B cell (primary cell): ENCODE results near the gene CYP3A4. TPM values are rescaled to one million over a fixed set of nuclear protein-coding genes. Genes with fewer than 3 reads are reported as not detected.

Experiments used
- ATAC-seq: fragments of 200-7000 bp; cut with Tn5 transposase; one replicate; pipeline ENCODE4 v1.10.0; 2021; ENCODE audit warnings: low read depth, mild to moderate bottlenecking, moderate number of reproducible peaks, moderate library complexity
- CTCF ChIA-PET: fragments of 350-600 bp; sonication (Branson Sonifier 250); formaldehyde crosslinking; loops from one replicate; lab custom pipeline; 2021; ENCODE audit warnings: antibody characterized with exemption, inconsistent platforms; lab: Charles Lee
- POLR2A ChIA-PET: fragments of 350-600 bp; sonication (Branson Sonifier 250); formaldehyde crosslinking; loops from one replicate; lab custom pipeline; 2021; ENCODE audit warnings: antibody characterized with exemption; lab: Charles Lee
- DNase-seq: peaks from one replicate; pipeline ENCODE4 v3.0.0; 2013
- H2AFZ ChIP-seq: 2 replicates; pipeline ENCODE4 v1.6.1; 2012; ENCODE audit warnings: mild to moderate bottlenecking, low read depth, low read length; ENCODE audit not compliant: insufficient read depth, poor library complexity, severe bottlenecking
- H3K27ac ChIP-seq, 2 donors: 1 replicate in 1 of 2; 2 replicates in 1 of 2; pipeline ENCODE4 v1.5.1; 2012 to 2013; ENCODE audit warnings: low read length in 2 of 2, mild to moderate bottlenecking in 2 of 2, moderate library complexity in 1 of 2
- H3K27me3 ChIP-seq, 4 experiments: fragments of 200-600 bp in 1 of 4; sonication (generic) in 1 of 4; replicated peaks in 1 of 4; 1 replicate in 2 of 4; 2 replicates in 2 of 4; pipeline versions ENCODE4 v1.6.1 to v1.7.0; 2013 to 2016; ENCODE audit warnings: low read length in 3 of 4, mild to moderate bottlenecking in 2 of 4, mixed read lengths in 1 of 4, moderate library complexity in 1 of 4; ENCODE audit not compliant: insufficient read depth in 4 of 4, control insufficient read depth in 3 of 4; ENCODE audit errors: control extremely low read depth in 1 of 4
- H3K36me3 ChIP-seq, 2 experiments: replicated peaks in 1 of 2; 1 replicate in 1 of 2; 2 replicates in 1 of 2; pipeline versions ENCODE4 v1.6.1 to v1.7.1; 2013; ENCODE audit warnings: low read length in 1 of 2; ENCODE audit not compliant: insufficient read depth in 2 of 2, control insufficient read depth in 1 of 2; ENCODE audit errors: control extremely low read depth in 1 of 2, extremely low read depth in 1 of 2
- H3K4me1 ChIP-seq, 2 donors: fragments of 200-600 bp in 1 of 2; sonication (generic) in 1 of 2; 1 replicate in 1 of 2; 2 replicates in 1 of 2; pipeline versions ENCODE4 v1.5.1 to v1.6.1; 2013 to 2017; ENCODE audit warnings: low read length in 2 of 2; ENCODE audit not compliant: control insufficient read depth in 2 of 2, insufficient read depth in 2 of 2
- H3K4me2 ChIP-seq: replicated peaks from 2 replicates; pipeline ENCODE3; 2012; ENCODE audit warnings: mild to moderate bottlenecking, low read depth, low read length; ENCODE audit not compliant: poor library complexity, severe bottlenecking
- H3K4me3 ChIP-seq, 5 experiments: fragments of 200-600 bp in 1 of 5; sonication (generic) in 1 of 5; 1 replicate in 3 of 5; 2 replicates in 2 of 5; pipeline versions ENCODE4 v1.5.1 to v1.7.0; 2011 to 2016; ENCODE audit warnings: low read length in 4 of 5, mild to moderate bottlenecking in 4 of 5, low read depth in 2 of 5, control low read depth in 1 of 5, moderate library complexity in 1 of 5; ENCODE audit not compliant: insufficient read depth in 1 of 5; ENCODE audit errors: control extremely low read depth in 1 of 5, extremely low read depth in 1 of 5
- H3K79me2 ChIP-seq: fragments of 200-600 bp; sonication (generic); one replicate; pipeline ENCODE4 v1.6.0; 2016; ENCODE audit warnings: low read length; ENCODE audit not compliant: control insufficient read depth, insufficient read depth
- H3K9ac ChIP-seq: fragments of 200-600 bp; sonication (generic); 2 replicates; pipeline ENCODE4 v1.6.1; 2017; ENCODE audit warnings: mild to moderate bottlenecking, low read length, moderate library complexity
- H3K9me3 ChIP-seq, 3 donors: one replicate each; pipeline versions ENCODE4 v1.6.1 to v1.7.1; 2013; ENCODE audit warnings: low read length in 2 of 3; ENCODE audit not compliant: control insufficient read depth in 2 of 3, insufficient read depth in 1 of 3; ENCODE audit errors: control extremely low read depth in 1 of 3
- H4K20me1 ChIP-seq: 2 replicates; pipeline ENCODE4 v1.6.0; 2012; ENCODE audit warnings: mild to moderate bottlenecking, low read length; ENCODE audit not compliant: insufficient read depth, control insufficient read depth, poor library complexity, severe bottlenecking
- H3K27ac Mint-ChIP-seq: one replicate; pipeline ENCODE4 v1.8.0; 2021; ENCODE audit warnings: mixed read lengths
- H3K27me3 Mint-ChIP-seq: one replicate; pipeline ENCODE4 v1.8.0; 2021; ENCODE audit warnings: mixed read lengths
- H3K4me1 Mint-ChIP-seq: one replicate; pipeline ENCODE4 v1.8.0; 2021; ENCODE audit warnings: mixed read lengths
- H3K4me3 Mint-ChIP-seq: one replicate; pipeline ENCODE4 v1.8.0; 2021; ENCODE audit warnings: mixed read lengths
- H3K9me3 Mint-ChIP-seq: one replicate; pipeline ENCODE4 v1.8.0; 2022; ENCODE audit warnings: mixed read lengths; ENCODE audit not compliant: insufficient read depth
- EZH2 ChIP-seq: IDR thresholded peaks from 2 replicates; pipeline ENCODE4 v1.6.1; 2012; ENCODE audit warnings: borderline replicate concordance, low read depth, mild to moderate bottlenecking, moderate library complexity, low read length; ENCODE audit not compliant: insufficient read depth, poor library complexity, severe bottlenecking
- WGBS: methylation state at CpG from one replicate; pipeline ENCODE4 v1.1.5; 2013; ENCODE audit warnings: missing lambda C conversion rate; ENCODE audit not compliant: insufficient coverage; 5-methylcytosine and 5-hydroxymethylcytosine counted together
- intact Hi-C: fragments of 100-400 bp; cut with micrococcal nuclease; formaldehyde crosslinking; loops from one replicate; pipeline ENCODE4 v1.10.0; 2022
- polyA plus RNA-seq: library from polyadenylated mRNA; depleted of rRNA; stranded (reverse); fragments of >200 nt; gene quantifications from 2 replicates; pipeline ENCODE4 v1.2.3, GENCODE V29; 2012
- total RNA-seq, 2 donors: library from RNA; stranded (reverse); fragments of 120-200 nt in 1 of 2; gene quantifications; 1 replicate in 1 of 2; 2 replicates in 1 of 2; pipeline versions ENCODE4 v1.2.3 to v1.2.4, GENCODE V29; 2013 to 2022
- TF ChIP-seq, protein P1 (sequence below): fragments of 200-600 bp; IDR thresholded peaks from one replicate; pipeline ENCODE4 v1.8.0; 2022; ENCODE audit warnings: antibody characterized with exemption, mild to moderate bottlenecking

Gene CYP3A4
- total and polyA plus RNA-seq, 2 donors (not counting 1 experiment from before 2014, with no cell fraction given) = not detected

DNA sequence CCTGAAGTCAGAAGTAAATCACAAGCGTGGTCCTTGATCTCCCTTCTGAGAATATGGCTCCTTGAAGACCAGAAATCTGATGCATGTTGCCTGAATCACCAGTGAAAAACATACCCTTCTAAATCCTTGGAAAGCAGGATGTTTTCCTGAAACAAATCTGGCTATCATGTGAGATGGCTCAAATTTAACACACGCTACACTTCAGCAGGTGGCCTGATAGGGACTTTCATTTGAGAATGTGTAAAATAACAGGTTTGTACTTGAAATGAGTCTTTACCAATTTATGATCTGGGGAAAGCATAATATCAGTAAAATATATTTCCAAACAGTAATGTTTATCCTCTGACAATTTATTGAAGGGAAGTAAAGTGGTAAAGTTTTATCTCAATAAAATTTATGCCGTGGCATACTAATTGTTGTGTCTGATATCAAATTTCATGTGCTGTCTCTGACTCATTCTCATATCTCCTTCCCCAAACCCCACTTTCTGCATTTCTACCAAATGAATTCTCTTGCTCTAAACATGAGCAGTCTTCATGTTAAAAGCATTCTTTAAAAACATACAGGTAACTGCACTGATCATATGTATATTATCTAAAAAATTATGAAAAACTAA, 17.4 kb downstream of the CYP3A4 start:
- TF ChIP-seq, protein P1, sequence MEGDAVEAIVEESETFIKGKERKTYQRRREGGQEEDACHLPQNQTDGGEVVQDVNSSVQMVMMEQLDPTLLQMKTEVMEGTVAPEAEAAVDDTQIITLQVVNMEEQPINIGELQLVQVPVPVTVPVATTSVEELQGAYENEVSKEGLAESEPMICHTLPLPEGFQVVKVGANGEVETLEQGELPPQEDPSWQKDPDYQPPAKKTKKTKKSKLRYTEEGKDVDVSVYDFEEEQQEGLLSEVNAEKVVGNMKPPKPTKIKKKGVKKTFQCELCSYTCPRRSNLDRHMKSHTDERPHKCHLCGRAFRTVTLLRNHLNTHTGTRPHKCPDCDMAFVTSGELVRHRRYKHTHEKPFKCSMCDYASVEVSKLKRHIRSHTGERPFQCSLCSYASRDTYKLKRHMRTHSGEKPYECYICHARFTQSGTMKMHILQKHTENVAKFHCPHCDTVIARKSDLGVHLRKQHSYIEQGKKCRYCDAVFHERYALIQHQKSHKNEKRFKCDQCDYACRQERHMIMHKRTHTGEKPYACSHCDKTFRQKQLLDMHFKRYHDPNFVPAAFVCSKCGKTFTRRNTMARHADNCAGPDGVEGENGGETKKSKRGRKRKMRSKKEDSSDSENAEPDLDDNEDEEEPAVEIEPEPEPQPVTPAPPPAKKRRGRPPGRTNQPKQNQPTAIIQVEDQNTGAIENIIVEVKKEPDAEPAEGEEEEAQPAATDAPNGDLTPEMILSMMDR = no peak
- no peak for TF ChIP-seq EZH2
- H3K27me3 ChIP-seq = peaks cover 0 to 70% (median 43%) of the 10 kb centered on the region in 4 experiments
- H3K36me3 ChIP-seq = no peaks in the 10 kb centered on the region
- CTCF ChIA-PET = no interaction called here
- no peak overlapping the region for H3K9ac ChIP-seq
- POLR2A ChIA-PET = no interaction called here
- no peak overlapping the region for H3K27ac ChIP-seq
- WGBS = 100% methylated on average over 1 of the region's 3 CpGs
- H3K4me3 Mint-ChIP-seq = no peak overlapping the region
- intact Hi-C loops = no loop called here
- no peak for DNase-seq
- peaks cover 1% of the 10 kb centered on the region for H3K9me3 Mint-ChIP-seq
- no peaks in the 10 kb centered on the region for H3K79me2 ChIP-seq
- H3K4me3 ChIP-seq = no peak overlapping the region
- peaks cover 79% of the 10 kb centered on the region for H3K27me3 Mint-ChIP-seq
- no peaks in the 10 kb centered on the region for H4K20me1 ChIP-seq
- ATAC-seq = no peak
- H3K27ac Mint-ChIP-seq = no peak overlapping the region
- H3K4me2 ChIP-seq = no peak overlapping the region
- H2AFZ ChIP-seq = no peak overlapping the region
- peaks cover 11 to 16% of the 10 kb centered on the region in 2 donors for H3K4me1 ChIP-seq
- H3K4me1 Mint-ChIP-seq = peaks cover 18% of the 10 kb centered on the region
- H3K9me3 ChIP-seq = peaks cover 0 to 6% (median 4%) of the 10 kb centered on the region in 3 donors

DNA sequence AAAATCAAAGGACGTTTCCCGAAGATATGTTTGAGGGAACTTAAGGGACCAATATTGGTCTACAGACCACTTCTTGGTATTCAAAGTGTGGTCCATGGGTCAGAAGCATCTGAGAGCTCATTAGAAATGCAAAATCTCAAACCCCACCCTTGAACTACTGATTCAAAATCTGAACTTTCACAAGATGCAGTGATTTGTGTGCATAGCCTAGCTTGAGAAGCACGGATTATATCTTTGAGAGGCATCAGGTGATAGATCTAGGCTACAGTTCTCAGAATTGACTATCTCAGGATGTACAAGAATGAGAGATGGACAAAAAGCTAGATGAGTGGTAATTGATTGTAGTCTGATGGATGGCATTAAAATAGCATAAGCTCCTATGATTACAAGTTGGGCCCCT, 19.5 kb downstream of the CYP3A4 start:
- Mint-ChIP-seq H3K27ac (no peak overlapping the region), H3K4me3 (no peak overlapping the region), H3K9me3 (no peaks in the 10 kb centered on the region), H3K27me3 (peaks cover 66% of the 10 kb centered on the region), H3K4me1 (peaks cover 18% of the 10 kb centered on the region)
- Histone ChIP-seq H3K27ac (no peak overlapping the region), H3K4me3 (no peak overlapping the region), H4K20me1 (no peaks in the 10 kb centered on the region), H3K4me2 (no peak overlapping the region), H2AFZ (no peak overlapping the region), H3K27me3 (peaks cover 0 to 55% (median 35%) of the 10 kb centered on the region in 4 experiments), H3K36me3 (no peaks in the 10 kb centered on the region), H3K9ac (no peak overlapping the region), H3K9me3 (no peaks in the 10 kb centered on the region), H3K79me2 (no peaks in the 10 kb centered on the region), H3K4me1 (peaks cover 11 to 16% of the 10 kb centered on the region in 2 donors)
- intact Hi-C loops = no loop called here
- TF ChIP-seq EZH2 = no peak
- TF ChIP-seq, protein P1 = no peak
- CTCF ChIA-PET = no interaction called here
- POLR2A ChIA-PET = no interaction called here
- WGBS = 56% methylated on average over 1 of the region's 3 CpGs
- ATAC-seq (no peak), DNase-seq (no peak)
